ENCODE results near the gene FFAR3. TPM values are rescaled to one million over a fixed set of nuclear protein-coding genes. Genes with fewer than 3 reads are reported as not detected.

The FFAR3 gene
- total RNA-seq, 4 donors from 2014 or later: 0.87 TPM; not detected in 3

GRCh38 chr19:35360880-35361420 is 2.7 kb downstream of the FFAR3 start:
- DNase-seq (ENCODE audit: low spot score in 2 of 2): no peak
- WGBS, 2 donors: 26 to 64% methylated on average over 5 of the region's 5 CpGs
- TF ChIP-seq CTCF (IDR thresholded peaks at IDR 0.05) (no peak), EP300 (IDR thresholded peaks at IDR 0.05) (no peak), POLR2A (IDR thresholded peaks at IDR 0.05) (no peak)

GRCh38 chr19:35362261-35363000 is 4.2 kb downstream of the FFAR3 start:
- Histone ChIP-seq H3K27me3 (peaks cover 0 to 11% of the 10 kb centered on the region in 2 donors), H3K4me3 (no peak overlapping the region), H3K9me3 (no peaks in the 10 kb centered on the region), H3K27ac (no peak overlapping the region), H3K36me3 (no peaks in the 10 kb centered on the region), H3K4me1 (peaks cover 0 to 7% (median 0%) of the 10 kb centered on the region in 4 donors)
- no peak for DNase-seq (ENCODE audit: low spot score in 2 of 2)
- TF ChIP-seq CTCF (IDR thresholded peaks at IDR 0.05): no peak
- TF ChIP-seq EP300 (IDR thresholded peaks at IDR 0.05): no peak
- no peak for TF ChIP-seq POLR2A (IDR thresholded peaks at IDR 0.05)
- WGBS, 2 donors: 70 to 74% methylated on average over 12 to 14 of the region's 14 CpGs

More at GRCh38 chr19:35360880-35361420, 2.7 kb downstream of the FFAR3 start:
- Histone ChIP-seq H3K4me1 (peaks cover 0 to 7% (median 0%) of the 10 kb centered on the region in 4 donors), H3K9me3 (no peaks in the 10 kb centered on the region), H3K36me3 (no peaks in the 10 kb centered on the region), H3K4me3 (no peak overlapping the region), H3K27ac (no peak overlapping the region), H3K27me3 (peaks cover 0 to 11% of the 10 kb centered on the region in 2 donors)

GRCh38 chr19:35363001-35363590 is 4.8 kb downstream of the FFAR3 start:
- H3K4me3 ChIP-seq: no peak overlapping the region
- no peak for DNase-seq (ENCODE audit: low spot score in 2 of 2)
- H3K27ac ChIP-seq: no peak overlapping the region
- H3K27me3 ChIP-seq: peaks cover 0 to 11% of the 10 kb centered on the region in 2 donors
- no peaks in the 10 kb centered on the region for H3K9me3 ChIP-seq
- H3K36me3 ChIP-seq: no peaks in the 10 kb centered on the region
- peaks cover 0 to 2% (median 0%) of the 10 kb centered on the region in 4 donors for H3K4me1 ChIP-seq
- 69 to 81% methylated on average over 9 to 11 of the region's 11 CpGs for whole genome bisulfite sequencing, 2 donors
- TF ChIP-seq CTCF (IDR thresholded peaks at IDR 0.05) (no peak), EP300 (IDR thresholded peaks at IDR 0.05) (no peak)

GRCh38 chr19:35363711-35364425 is 5.6 kb downstream of the FFAR3 start:
- Histone ChIP-seq H3K27me3 (peaks cover 0 to 11% of the 10 kb centered on the region in 2 donors), H3K4me1 (no peaks in the 10 kb centered on the region), H3K4me3 (no peak overlapping the region), H3K9me3 (no peaks in the 10 kb centered on the region), H3K27ac (no peak overlapping the region), H3K36me3 (no peaks in the 10 kb centered on the region)
- TF ChIP-seq CTCF (IDR thresholded peaks at IDR 0.05) (no peak), EP300 (IDR thresholded peaks at IDR 0.05) (no peak), POLR2A (IDR thresholded peaks at IDR 0.05) (no peak)
- DNase-seq (ENCODE audit: low spot score in 2 of 2): no peak
- WGBS, 2 donors: 79 to 82% methylated on average over 19 of the region's 19 CpGs
